Gastrocnemius medialis (tissue), 4 donors: ENCODE data around the gene MUSK. TPM values are rescaled to one million over a fixed set of nuclear protein-coding genes. Genes with fewer than 3 reads are reported as not detected.

Experiments used
- ATAC-seq, 2 donors: fragments of 150-250 bp; one replicate each; pipeline ENCODE4 v1.9.1; 2016
- DNase-seq, 2 donors: peaks; one replicate each; pipeline ENCODE4 v3.0.0-alpha.2; 2019
- H3K27ac ChIP-seq, 4 donors: fragments of 200-600 bp; sonication (generic); 1 replicate in 1 of 4; 2 replicates in 3 of 4; pipeline ENCODE4 v1.5.1; 2016 to 2018; ENCODE audit warnings: mild to moderate bottlenecking in 2 of 4, moderate library complexity in 1 of 4
- H3K27me3 ChIP-seq, 3 donors: fragments of 200-600 bp; sonication (generic) in 2 of 3; 1 replicate in 1 of 3; 2 replicates in 2 of 3; pipeline versions ENCODE4 v1.5.1 to v1.6.0; 2016 to 2019; ENCODE audit warnings: mild to moderate bottlenecking in 1 of 3, moderate library complexity in 1 of 3
- H3K36me3 ChIP-seq, 2 donors: fragments of 200-600 bp; sonication (generic) in 1 of 2; one replicate each; pipeline ENCODE4 v1.5.1; 2017 to 2018
- H3K4me1 ChIP-seq, 2 donors: fragments of 200-600 bp; sonication (generic) in 1 of 2; one replicate each; pipeline ENCODE4 v1.5.1; 2016 to 2017; ENCODE audit warnings: mild to moderate bottlenecking in 2 of 2
- H3K4me3 ChIP-seq, 4 donors: fragments of 200-600 bp; sonication (generic) in 3 of 4; 1 replicate in 1 of 4; 2 replicates in 3 of 4; pipeline ENCODE4 v1.5.1; 2016 to 2019; ENCODE audit warnings: mild to moderate bottlenecking in 2 of 4
- H3K9me3 ChIP-seq, 3 donors: fragments of 200-600 bp; sonication (generic) in 2 of 3; 1 replicate in 1 of 3; 2 replicates in 2 of 3; pipeline ENCODE4 v1.5.1; 2016 to 2019
- CTCF ChIP-seq, 5 experiments: fragments of 450-650 bp in 3 of 5; fragments of 200-600 bp in 2 of 5; sonication (generic) in 2 of 5; IDR thresholded peaks in 4 of 5; conservative IDR thresholded peaks in 1 of 5; 1 replicate in 4 of 5; 2 replicates in 1 of 5; pipeline ENCODE4 v1.5.1; 2016 to 2019; ENCODE audit warnings: antibody characterized with exemption in 5 of 5, mild to moderate bottlenecking in 3 of 5, moderate library complexity in 3 of 5
- POLR2A ChIP-seq, 2 donors: fragments of 450-650 bp; IDR thresholded peaks; one replicate each; pipeline ENCODE4 v1.6.1; 2017; ENCODE audit warnings: antibody characterized with exemption in 2 of 2, mild to moderate bottlenecking in 2 of 2, moderate library complexity in 2 of 2
- in situ Hi-C, 4 donors: fragments of 200-750 bp; cut with MboI; loops; one replicate each; pipeline versions ENCODE4 v1.15.0 to v1.8.0; 2017; ENCODE audit warnings: low sequenced_read_pairs in 4 of 4
- intact Hi-C: fragments of 100-400 bp; cut with DNase I; formaldehyde crosslinking; loops from one replicate; pipeline ENCODE4 v1.15.1; 2023; ENCODE audit warnings: low total_unique reads
- total RNA-seq, 4 donors: library from RNA; depleted of rRNA; stranded (reverse); fragments of >200 nt; gene quantifications; one replicate each; pipeline versions ENCODE4 v1.1.0 to v1.2.3, GENCODE V29; 2016

MUSK gene
- total RNA-seq, 4 donors from 2014 or later: 10.2 to 47.5 (median 27.1) TPM

GRCh38 chr9:110623462-110624025, 45.0 kb upstream of the MUSK start:
- TF ChIP-seq POLR2A (IDR thresholded peaks at IDR 0.05): no peak
- peak; percentile 23 to 62 (median 50) for TF ChIP-seq CTCF (IDR thresholded peaks at IDR 0.05 in 4 of 5, conservative IDR thresholded peaks at IDR 0.05 in 1 of 5)
- in situ Hi-C loops: loop anchor here in 3 of 4 donors (10.0 to 25.0 kb wide), 3 partner anchors 169 to 439 kb away; no protein-coding TSS in a partner anchor
- no peak for DNase-seq
- Histone ChIP-seq H3K4me1 (no peaks in the 10 kb centered on the region), H3K4me3 (no peak overlapping the region), H3K27me3 (no peaks in the 10 kb centered on the region), H3K9me3 (no peaks in the 10 kb centered on the region), H3K36me3 (no peaks in the 10 kb centered on the region), H3K27ac (no peak overlapping the region)
- intact Hi-C loops: loop anchor here (2.0 to 5.0 kb wide), 2 partner anchors 171 to 441 kb away; no protein-coding TSS in a partner anchor
- ATAC-seq: peak; percentile 47 to 49

- intact Hi-C loops (no loop called here), in situ Hi-C loops (loop anchor here in 2 of 4 donors (10.0 to 25.0 kb wide), 3 partner anchors 171 to 441 kb away; no protein-coding TSS in a partner anchor)
- Histone ChIP-seq H3K9me3 (no peaks in the 10 kb centered on the region), H3K4me1 (no peaks in the 10 kb centered on the region), H3K27ac (no peak overlapping the region), H3K4me3 (no peak overlapping the region), H3K36me3 (no peaks in the 10 kb centered on the region), H3K27me3 (no peaks in the 10 kb centered on the region)
- TF ChIP-seq CTCF (IDR thresholded peaks at IDR 0.05 in 4 of 5, conservative IDR thresholded peaks at IDR 0.05 in 1 of 5) (no peak), POLR2A (IDR thresholded peaks at IDR 0.05) (no peak)
- DNase-seq (no peak), ATAC-seq (no peak)
Measured at GRCh38 chr9:110626101-110626829, 42.3 kb upstream of the MUSK start.

GRCh38 chr9:110635589-110635988, 33.0 kb upstream of the MUSK start:
- Histone ChIP-seq H3K4me3 (no peak overlapping the region), H3K36me3 (no peaks in the 10 kb centered on the region), H3K27ac (no peak overlapping the region), H3K27me3 (no peaks in the 10 kb centered on the region), H3K4me1 (no peaks in the 10 kb centered on the region), H3K9me3 (peaks cover 0 to 10% (median 0%) of the 10 kb centered on the region in 3 donors)
- in situ Hi-C loops: loop anchor here (5.0 to 25.0 kb wide), 4 partner anchors 427 to 667 kb away; no protein-coding TSS in a partner anchor
- DNase-seq (no peak), ATAC-seq (no peak)
- intact Hi-C loops: no loop called here
- TF ChIP-seq POLR2A (IDR thresholded peaks at IDR 0.05) (no peak), CTCF (IDR thresholded peaks at IDR 0.05 in 4 of 5, conservative IDR thresholded peaks at IDR 0.05 in 1 of 5) (no peak)

- intact Hi-C loops (loop anchor here (1.0 kb wide), 1 partner anchor 661 kb away; no protein-coding TSS in a partner anchor), in situ Hi-C loops (loop anchor here (5.0 to 25.0 kb wide), 4 partner anchors 424 to 664 kb away; no protein-coding TSS in a partner anchor)
- ATAC-seq (no peak), DNase-seq (no peak)
- Histone ChIP-seq H3K27me3 (no peaks in the 10 kb centered on the region), H3K4me1 (no peaks in the 10 kb centered on the region), H3K27ac (no peak overlapping the region), H3K9me3 (peaks cover 0 to 10% (median 0%) of the 10 kb centered on the region in 3 donors), H3K36me3 (no peaks in the 10 kb centered on the region), H3K4me3 (no peak overlapping the region)
- TF ChIP-seq CTCF (IDR thresholded peaks at IDR 0.05 in 4 of 5, conservative IDR thresholded peaks at IDR 0.05 in 1 of 5): peak in 3 of 5 experiments; percentile 16 to 28 (median 18)
- no peak for TF ChIP-seq POLR2A (IDR thresholded peaks at IDR 0.05)
Measured at GRCh38 chr9:110638381-110638954, 30.1 kb upstream of the MUSK start.
